ENCODE data around the gene GRK7.
"Not testable (repeated sequence)": the region's sequence is repeated elsewhere in the genome, so short reads cannot be mapped to it uniquely, and the experiment has no call there.

GRK7 gene

DNA sequence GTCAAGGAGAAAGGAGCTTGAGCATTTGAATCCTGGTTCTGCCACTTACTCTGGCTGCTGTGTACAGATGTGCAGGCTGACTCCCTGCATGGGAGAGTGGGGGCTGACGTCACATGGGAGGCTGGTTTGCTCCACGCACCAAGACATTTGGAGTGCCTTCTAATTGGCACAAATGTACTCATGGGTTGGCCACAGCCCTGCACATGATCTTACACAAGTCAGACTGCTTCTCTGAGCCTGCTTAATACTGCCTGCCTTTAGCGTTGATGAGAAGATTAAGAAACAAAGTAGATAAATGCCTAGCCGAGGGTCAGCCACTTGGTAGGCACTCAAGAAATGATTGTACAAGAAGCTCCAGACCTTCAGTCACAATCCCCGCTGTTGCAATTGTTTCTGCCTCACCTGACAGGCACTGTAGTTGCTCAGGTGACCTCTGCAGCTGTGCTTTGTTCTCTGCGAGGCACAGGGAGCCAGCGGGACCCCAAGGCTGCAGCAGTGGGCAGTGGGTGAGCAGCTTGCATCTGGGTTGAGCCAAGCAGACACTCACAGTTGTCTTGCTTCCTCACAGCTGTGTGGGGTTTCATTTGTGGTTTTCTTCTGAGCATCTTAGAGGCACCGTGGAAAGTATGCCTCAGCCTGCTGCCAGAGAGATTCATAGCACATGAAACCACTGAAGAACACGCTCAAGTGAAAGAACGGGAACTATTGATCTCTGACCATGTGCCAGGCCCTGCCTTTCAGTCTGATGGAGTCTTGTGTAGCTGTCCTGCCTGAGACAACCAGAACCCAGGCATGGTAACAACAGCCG, 33.1 kb downstream of the GRK7 start:
- DNase-seq, result no peak

DNA sequence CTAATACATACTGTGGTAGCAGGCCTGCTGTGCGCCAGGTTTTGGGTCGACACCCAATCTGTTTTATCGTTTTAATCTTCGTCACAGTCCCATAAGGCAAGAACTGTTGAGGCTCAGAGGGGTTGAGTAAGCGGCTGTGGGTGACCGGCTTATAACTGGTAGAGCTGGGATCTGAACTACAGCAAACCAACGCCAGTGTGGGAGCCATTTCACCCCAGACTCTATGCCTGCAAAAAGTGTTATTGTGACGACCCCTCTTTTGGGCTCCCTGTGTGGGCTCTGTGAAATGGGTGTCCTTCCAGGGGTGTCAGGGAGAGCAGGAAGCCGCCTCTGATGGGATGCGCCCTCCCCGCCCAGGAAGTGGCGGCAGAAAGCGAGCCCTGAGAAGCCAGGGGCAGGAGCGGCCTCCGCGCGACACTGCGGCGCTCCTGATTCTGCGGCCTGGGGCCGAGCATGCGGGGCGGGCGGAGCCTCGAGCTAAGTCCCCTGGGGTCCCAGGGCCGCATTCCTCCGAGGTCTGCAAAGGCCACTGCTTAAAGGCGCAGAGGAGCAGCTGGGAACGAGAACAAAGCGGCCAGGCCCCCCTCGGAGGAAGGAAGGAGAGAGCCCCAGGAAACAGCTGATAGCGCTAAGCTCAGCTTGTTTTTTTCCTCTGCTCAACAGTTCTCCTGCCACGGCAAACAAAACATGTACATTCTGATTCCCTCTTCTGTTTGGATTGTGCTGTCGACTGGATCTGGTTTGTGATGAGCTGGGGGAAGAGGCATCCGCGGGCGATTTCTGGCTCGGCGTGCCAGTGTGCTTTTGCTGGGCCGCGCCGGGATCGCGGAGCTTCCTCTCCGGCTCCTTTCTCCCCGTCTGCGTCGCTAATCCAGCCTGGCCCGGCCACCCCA, 33.9 kb downstream of the GRK7 start:
- DNase-seq, result no peak

DNA sequence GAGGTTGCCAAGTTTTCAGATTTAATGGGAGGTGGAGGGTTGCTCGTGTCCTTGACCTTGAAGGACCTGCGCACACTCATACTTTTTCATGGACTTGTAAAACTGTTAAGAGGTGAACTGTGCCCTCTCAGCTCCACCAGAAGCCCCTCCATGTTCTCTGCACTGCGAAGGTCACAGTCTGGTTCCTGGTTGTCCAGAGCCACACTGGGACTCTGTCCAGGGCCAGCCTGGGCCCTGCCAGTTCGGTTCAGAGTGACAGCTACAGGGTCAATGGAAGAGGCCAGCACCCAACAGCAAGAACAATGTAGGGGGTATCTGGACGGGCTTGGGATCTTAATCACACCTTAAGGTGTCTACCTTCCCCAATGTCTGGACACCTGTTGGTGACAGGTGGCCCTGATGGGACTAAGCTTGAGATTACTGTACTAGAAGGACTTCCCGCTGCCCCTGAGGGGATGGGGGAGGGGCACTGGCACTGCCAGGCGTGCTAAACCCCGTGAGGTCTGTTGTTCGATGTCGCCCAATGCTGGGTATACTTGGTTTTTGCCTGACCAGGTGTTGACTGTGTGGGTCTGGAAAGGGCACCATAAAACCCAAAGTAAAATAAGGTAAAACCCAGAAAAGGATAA, 34.7 kb downstream of the GRK7 start:
- DNase-seq, result no peak

DNA sequence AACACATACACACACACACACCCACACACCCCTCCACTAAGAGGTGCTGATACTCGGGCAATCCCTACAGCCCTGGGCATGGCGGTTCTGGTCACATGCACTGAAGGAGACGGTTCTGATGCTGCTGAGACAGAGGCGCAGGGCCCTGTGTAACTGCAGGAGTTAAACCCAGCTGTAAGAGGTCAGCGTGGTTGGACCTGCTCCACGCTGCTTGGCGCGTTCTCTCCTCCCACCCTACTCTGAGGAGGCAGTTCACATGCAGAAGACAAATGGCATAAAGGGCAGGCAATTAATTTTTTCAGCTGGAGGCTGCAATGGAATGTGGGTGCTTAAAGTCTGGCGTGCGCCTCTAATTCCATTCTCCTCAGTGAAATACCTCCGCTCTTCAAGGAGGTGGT, 35.2 kb downstream of the GRK7 start:
- no peak for DNase-seq

DNA sequence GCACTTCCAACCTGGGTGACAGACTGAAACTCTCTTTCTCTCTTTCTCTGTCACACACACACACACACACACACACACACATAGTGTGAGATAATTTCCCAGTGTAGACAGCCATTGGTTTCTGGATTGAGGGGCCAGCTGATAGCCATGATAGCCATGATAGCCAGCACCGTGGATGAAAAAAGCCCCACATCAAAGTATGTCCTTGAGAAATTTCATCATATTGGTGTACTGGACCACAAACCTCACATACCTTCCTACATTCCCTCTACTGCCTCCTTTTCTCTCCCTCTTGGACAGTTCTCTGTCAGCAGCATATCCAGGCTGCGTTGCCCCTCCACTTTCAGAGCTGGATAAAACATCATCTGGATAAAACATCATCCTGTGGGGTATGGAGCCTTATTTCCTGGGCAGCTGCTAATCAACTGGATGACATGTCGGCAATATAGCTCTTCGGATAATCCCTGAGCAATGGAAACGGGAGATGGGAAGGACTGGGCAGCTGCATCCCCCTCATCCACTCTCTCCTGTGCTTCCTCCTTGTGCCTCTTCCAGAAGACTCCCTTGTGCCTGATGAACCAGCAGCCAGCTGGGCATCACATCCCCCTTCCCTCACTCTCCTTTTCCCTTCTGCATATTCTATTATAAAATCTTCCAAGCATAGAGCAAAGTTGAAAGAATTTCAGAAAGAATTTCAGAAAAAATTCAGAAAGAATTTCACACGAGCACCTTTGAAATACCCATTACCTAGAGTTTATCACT, 39.3 kb downstream of the GRK7 start:
- no peak for DNase-seq

DNA sequence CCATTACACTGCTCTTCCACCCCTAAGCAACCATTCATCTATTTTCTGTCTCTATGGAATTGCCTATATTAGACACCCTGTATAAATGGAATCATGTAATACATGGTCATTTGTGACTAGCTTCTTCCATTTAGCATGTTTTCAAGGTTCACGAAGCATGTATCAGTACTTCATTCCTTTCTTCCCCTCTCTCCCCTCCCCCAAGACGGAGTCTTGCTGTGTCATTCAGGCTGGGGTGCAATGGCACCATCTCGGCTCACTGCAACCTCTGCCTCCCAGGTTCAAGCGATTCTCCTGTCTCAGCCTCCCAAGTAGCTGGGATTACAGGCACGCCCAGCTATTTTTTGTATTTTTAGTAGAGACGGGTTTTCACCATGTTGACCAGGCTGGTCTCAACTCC, 40.3 kb downstream of the GRK7 start:
- not testable (repeated sequence) for DNase-seq

DNA sequence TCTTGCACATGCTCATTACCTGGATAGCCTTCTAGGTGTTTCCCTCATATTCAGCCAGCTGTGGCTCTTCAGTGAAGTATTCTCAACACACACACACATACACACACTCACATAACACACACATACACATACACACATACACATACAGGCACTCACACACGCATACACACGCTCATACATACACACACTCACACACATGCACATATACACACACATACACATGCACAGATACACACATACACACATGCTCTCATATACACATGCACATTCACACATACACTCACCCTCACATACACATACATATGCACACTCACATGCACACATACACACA, 41.2 kb downstream of the GRK7 start:
- no peak for DNase-seq

DNA sequence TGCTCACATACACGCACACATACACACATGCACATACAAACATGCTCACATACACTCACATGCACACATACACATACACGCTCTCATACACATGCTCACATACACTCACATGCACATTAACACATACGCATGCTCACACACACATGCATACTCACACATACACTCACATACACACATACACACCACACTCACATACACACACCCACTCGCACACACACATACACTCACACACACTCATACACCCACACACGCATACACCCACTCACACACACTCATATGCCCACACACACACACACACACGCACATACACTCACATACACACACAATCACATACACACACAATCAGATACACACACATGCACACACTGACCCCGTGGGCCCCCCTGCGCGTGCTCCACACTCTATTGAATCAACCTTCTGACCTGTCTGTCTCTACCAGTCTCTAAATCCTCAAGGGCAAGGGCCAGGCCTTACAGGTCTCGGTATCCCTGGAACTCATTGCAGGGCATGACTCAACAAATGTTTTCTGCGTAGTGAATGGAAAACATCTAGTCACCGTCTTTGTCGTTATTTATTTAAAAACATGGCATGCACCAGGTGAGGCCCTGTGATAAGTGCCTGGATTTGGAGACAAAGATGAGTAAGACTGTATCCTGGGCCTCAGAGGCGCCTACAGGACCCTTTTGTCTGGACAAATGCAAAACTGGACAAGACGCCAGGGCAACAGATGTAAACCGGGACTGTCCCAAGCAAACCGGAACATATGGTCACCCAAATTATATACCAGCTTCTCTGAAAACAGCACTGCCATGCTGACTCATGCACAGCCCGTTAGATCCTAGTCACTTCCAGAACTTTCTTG, 41.8 kb downstream of the GRK7 start:
- DNase-seq, result no peak

DNA sequence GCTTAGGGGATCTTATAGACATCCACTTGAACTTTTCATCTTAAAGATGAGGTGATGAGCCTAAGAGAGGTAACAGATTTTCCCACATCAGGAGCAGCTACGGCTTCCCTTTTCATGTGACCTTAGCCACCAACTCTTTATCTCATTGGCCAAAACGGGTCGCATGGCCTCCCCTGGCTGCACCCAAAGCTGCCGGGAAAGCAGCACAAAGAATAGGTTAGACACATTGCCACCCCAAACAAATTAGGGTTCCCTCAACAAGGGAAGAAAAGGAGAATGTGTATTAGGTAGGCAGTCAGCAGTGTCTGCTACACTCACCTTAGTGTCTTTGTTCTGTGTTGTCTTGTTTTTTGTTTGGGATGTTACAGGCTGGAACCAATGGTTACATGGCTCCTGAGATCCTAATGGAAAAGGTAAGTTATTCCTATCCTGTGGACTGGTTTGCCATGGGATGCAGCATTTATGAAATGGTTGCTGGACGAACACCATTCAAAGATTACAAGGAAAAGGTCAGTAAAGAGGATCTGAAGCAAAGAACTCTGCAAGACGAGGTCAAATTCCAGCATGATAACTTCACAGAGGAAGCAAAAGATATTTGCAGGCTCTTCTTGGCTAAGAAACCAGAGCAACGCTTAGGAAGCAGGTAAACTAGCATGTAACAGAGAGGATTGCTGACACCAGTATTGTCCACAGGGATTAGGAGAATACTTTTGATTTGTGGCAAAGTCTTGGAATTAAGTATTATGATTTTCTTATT, 44.2 kb downstream of the GRK7 start:
- no peak for DNase-seq

DNA sequence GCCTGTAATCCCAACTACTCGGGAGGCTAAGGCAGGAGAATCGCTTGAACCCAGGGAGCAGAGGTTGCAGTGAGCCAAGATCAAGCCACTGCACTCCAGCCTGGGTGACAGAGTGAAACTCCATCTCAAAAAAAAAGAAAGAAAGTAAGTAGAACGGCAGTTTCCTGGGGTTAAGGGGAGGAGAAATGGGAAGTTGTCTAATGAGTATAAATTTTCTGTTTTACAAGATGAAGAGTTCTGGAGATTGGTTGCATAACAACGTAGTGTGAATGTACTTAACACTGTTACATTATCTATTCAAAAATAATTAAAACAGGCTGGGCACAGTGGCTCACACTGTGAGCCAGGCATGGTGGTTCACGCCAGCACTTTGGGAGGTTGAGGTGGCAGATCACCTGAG, 45.4 kb downstream of the GRK7 start:
- DNase-seq, result no peak

DNA sequence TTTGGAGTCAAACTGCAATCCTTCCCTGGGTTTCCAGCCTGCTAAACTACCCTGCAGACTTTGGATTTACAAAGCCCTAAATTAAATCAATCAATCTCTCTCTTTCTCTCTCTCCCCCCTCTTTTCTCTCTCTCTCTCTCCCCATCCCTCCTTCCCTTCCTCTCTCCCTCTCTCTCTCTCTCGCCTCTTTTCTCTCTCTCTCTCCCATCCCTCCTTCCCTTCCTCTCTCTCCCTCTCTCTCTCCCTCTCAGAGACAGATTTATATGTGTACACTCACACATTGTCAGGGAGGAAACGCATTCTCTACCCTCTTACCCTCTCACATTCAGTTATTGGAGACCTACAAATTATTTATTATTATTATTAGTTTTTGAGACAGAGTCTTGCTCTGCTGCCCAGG, 47.0 kb downstream of the GRK7 start:
- no peak for DNase-seq

DNA sequence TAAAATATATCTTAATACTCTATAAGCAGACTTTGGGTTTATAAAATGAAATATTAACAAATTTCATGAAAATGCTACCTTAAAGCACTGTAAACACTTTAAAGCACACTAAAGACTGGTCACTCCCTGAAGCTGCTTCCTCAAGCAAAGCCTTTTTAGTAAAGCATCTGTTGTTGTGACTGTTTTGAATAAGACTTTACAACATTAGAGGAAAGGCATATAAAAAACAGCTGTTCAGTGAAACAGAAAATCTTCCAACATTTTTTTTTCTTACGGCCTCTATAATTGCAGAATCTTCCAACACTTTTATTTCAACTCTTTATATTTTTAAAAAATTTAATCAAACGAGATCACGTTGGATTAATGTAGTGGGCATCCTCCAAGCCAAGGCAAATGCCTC, 48.1 kb downstream of the GRK7 start:
- DNase-seq, result no peak

DNA sequence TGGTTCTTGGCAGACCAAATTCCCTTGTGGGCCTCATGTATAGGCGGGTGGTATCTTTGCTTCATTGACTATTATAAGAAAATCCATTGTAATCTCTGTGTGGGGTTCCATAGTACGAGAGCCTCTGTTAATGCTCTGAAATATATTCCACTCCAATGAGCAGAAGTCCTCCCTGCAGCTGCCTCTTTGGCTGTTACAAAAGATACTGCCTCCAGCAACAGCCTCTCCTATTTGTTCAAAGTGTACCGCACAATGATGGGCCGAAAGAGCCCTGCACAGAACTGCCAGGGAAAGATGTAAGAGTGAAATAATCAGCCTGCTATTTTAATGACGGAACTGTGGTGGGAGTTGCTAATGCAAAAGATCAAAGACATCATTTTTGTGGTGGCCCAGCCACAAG, 48.9 kb downstream of the GRK7 start:
- DNase-seq, result no peak

DNA sequence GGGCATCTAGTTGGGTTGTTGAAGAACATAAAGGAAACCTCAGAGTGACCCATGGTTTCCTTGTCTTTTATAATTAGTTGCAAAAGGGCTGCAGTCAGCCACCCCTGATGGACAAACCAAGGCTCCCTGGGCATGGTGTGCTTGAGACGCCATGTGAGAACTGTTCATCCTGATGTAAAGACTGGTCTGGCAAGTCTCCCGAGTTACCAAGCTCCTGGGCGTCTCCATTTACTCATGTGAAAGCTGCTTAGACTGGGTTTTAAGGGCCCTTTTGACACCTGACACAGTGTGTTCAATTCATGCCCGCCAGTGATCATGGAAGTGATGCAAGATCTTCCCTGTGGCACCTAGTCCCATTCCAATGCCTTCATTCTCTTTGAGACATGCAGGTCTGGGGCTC, 49.4 kb downstream of the GRK7 start:
- no peak for DNase-seq

All from T1000 (cell line).